Tibial nerve (tissue), 4 donors: ENCODE data around the gene MTFP1. TPM values are rescaled to one million over a fixed set of nuclear protein-coding genes. Genes with fewer than 3 reads are reported as not detected.

Experiments used
- DNase-seq, 2 donors: peaks; one replicate each; pipeline ENCODE4 v3.0.0-alpha.2; 2019; ENCODE audit warnings: low spot score in 2 of 2
- H3K27ac ChIP-seq, 4 donors: fragments of 200-600 bp; sonication (generic) in 3 of 4; one replicate each; pipeline ENCODE4 v1.5.1; 2017 to 2019; ENCODE audit warnings: mild to moderate bottlenecking in 1 of 4
- H3K27me3 ChIP-seq, 2 donors: fragments of 200-600 bp; sonication (generic) in 1 of 2; one replicate each; pipeline versions ENCODE4 v1.5.1 to v1.6.0; 2017 to 2019
- H3K36me3 ChIP-seq, 3 donors: fragments of 200-600 bp; sonication (generic); one replicate each; pipeline ENCODE4 v1.5.1; 2018 to 2019
- H3K4me1 ChIP-seq, 4 donors: fragments of 200-600 bp; sonication (generic) in 3 of 4; one replicate each; pipeline ENCODE4 v1.5.1; 2017 to 2019
- H3K4me3 ChIP-seq, 4 donors: fragments of 200-600 bp; sonication (generic) in 3 of 4; one replicate each; pipeline ENCODE4 v1.5.1; 2017 to 2019; ENCODE audit warnings: mild to moderate bottlenecking in 1 of 4, moderate library complexity in 1 of 4
- H3K9me3 ChIP-seq, 4 donors: fragments of 200-600 bp; sonication (generic) in 3 of 4; one replicate each; pipeline ENCODE4 v1.5.1; 2017 to 2019
- CTCF ChIP-seq, 5 experiments: fragments of 200-600 bp in 3 of 5; fragments of 450-650 bp in 2 of 5; sonication (generic) in 3 of 5; IDR thresholded peaks; one replicate each; pipeline ENCODE4 v1.5.1; 2016 to 2019; ENCODE audit warnings: antibody characterized with exemption in 5 of 5, mild to moderate bottlenecking in 3 of 5, moderate library complexity in 2 of 5
- EP300 ChIP-seq, 2 donors: sonication (generic); formaldehyde crosslinking; IDR thresholded peaks; one replicate each; pipeline ENCODE4 v1.6.1; 2017; ENCODE audit warnings: antibody characterized with exemption in 2 of 2, mild to moderate bottlenecking in 1 of 2
- POLR2A ChIP-seq, 2 donors: fragments of 450-650 bp; IDR thresholded peaks; one replicate each; pipeline ENCODE4 v1.6.1; 2017; ENCODE audit warnings: antibody characterized with exemption in 2 of 2, mild to moderate bottlenecking in 2 of 2, moderate library complexity in 2 of 2
- WGBS, 2 donors: methylation state at CpG; one replicate each; pipeline ENCODE4 v1.1.5; 2018; 5-methylcytosine and 5-hydroxymethylcytosine counted together
- total RNA-seq, 4 donors: library from RNA; depleted of rRNA; stranded (reverse); fragments of >200 nt; gene quantifications; one replicate each; pipeline ENCODE4 v1.1.0, GENCODE V29; 2016

MTFP1 gene
- total RNA-seq, 4 donors from 2014 or later = 2.2 to 12.7 (median 7.3) TPM

- Histone ChIP-seq H3K27ac (no peak overlapping the region), H3K36me3 (no peaks in the 10 kb centered on the region), H3K4me3 (no peak overlapping the region), H3K4me1 (peaks cover 0 to 19% (median 4%) of the 10 kb centered on the region in 4 donors), H3K9me3 (no peaks in the 10 kb centered on the region), H3K27me3 (peaks cover 0 to 17% of the 10 kb centered on the region in 2 donors)
- WGBS, 2 donors = 51% methylated on average over 9 of the region's 9 CpGs
- no peak for TF ChIP-seq POLR2A (IDR thresholded peaks at IDR 0.05)
- no peak for TF ChIP-seq EP300 (IDR thresholded peaks at IDR 0.05)
- TF ChIP-seq CTCF (IDR thresholded peaks at IDR 0.05) = no peak
- no peak for DNase-seq
These were observed 32.8 kb upstream of the MTFP1 start for GRCh38 chr22:30392661-30393321.

- H3K36me3 ChIP-seq = no peaks in the 10 kb centered on the region
- TF ChIP-seq EP300 (IDR thresholded peaks at IDR 0.05) (no peak), CTCF (IDR thresholded peaks at IDR 0.05) (no peak), POLR2A (IDR thresholded peaks at IDR 0.05) (no peak)
- H3K4me3 ChIP-seq = no peak overlapping the region
- no peaks in the 10 kb centered on the region for H3K9me3 ChIP-seq
- peaks cover 0 to 24% (median 7%) of the 10 kb centered on the region in 4 donors for H3K4me1 ChIP-seq
- peaks cover 0 to 18% of the 10 kb centered on the region in 2 donors for H3K27me3 ChIP-seq
- 56 to 65% methylated on average over 7 of the region's 7 CpGs for WGBS, 2 donors
- no peak overlapping the region for H3K27ac ChIP-seq
- no peak for DNase-seq
These were observed 32.3 kb upstream of the MTFP1 start for GRCh38 chr22:30393322-30393680.

GRCh38 chr22:30393885-30394284, 31.7 kb upstream of the MTFP1 start:
- H3K9me3 ChIP-seq = no peaks in the 10 kb centered on the region

GRCh38 chr22:30396871-30397655, 28.5 kb upstream of the MTFP1 start, which contains the start of gene SEC14L2:
Gene SEC14L2 (plus strand): TSS chr22:30397018. CDS start chr22:30397117, 99 bp downstream.
- no peaks in the 10 kb centered on the region for H3K9me3 ChIP-seq
- WGBS, 2 donors = 0 to 1% methylated on average over 36 to 44 of the region's 56 CpGs
- peaks cover 0 to 18% of the 10 kb centered on the region in 2 donors for H3K27me3 ChIP-seq
- H3K36me3 ChIP-seq = no peaks in the 10 kb centered on the region
- DNase-seq = peak; percentile 44 to 59
- peak within 1 kb of the TSS; percentile 56 to 81 (median 73) for H3K4me3 ChIP-seq
- H3K27ac ChIP-seq = peak within 1 kb of the TSS; percentile 68 to 91 (median 86)
- TF ChIP-seq EP300 (IDR thresholded peaks at IDR 0.05) (peak in 1 of 2 donors; percentile 64), CTCF (IDR thresholded peaks at IDR 0.05) (no peak), POLR2A (IDR thresholded peaks at IDR 0.05) (peak; percentile 40 to 42)
- peaks cover 0 to 51% (median 9%) of the 10 kb centered on the region in 4 donors for H3K4me1 ChIP-seq

More at GRCh38 chr22:30393885-30394284, 31.7 kb upstream of the MTFP1 start:
- DNase-seq = no peak
- Histone ChIP-seq H3K27me3 (peaks cover 0 to 18% of the 10 kb centered on the region in 2 donors), H3K4me3 (no peak overlapping the region), H3K27ac (no peak overlapping the region), H3K4me1 (peaks cover 0 to 30% (median 8%) of the 10 kb centered on the region in 4 donors), H3K36me3 (no peaks in the 10 kb centered on the region)
- TF ChIP-seq CTCF (IDR thresholded peaks at IDR 0.05) (no peak), EP300 (IDR thresholded peaks at IDR 0.05) (no peak), POLR2A (IDR thresholded peaks at IDR 0.05) (no peak)
- WGBS, 2 donors = 81 to 91% methylated on average over 3 of the region's 3 CpGs
